Esophagus squamous epithelium (tissue), 5 donors: Measurements from ENCODE around the gene LDAH. TPM values are rescaled to one million over a fixed set of nuclear protein-coding genes. Genes with fewer than 3 reads are reported as not detected.

Experiments
- DNase-seq: peaks from one replicate; lab custom pipeline; 2025; lab: John Stamatoyannopoulos, UW
- H3K27ac ChIP-seq, 4 donors: fragments of 200-600 bp; sonication (generic); one replicate each; pipeline ENCODE4 v1.5.1; 2016 to 2019; ENCODE audit warnings: mild to moderate bottlenecking in 1 of 4
- H3K27me3 ChIP-seq, 4 donors: fragments of 200-600 bp; sonication (generic); 1 replicate in 3 of 4; 2 replicates in 1 of 4; pipeline versions ENCODE4 v1.5.1 to v1.6.0; 2017 to 2021; ENCODE audit warnings: antibody characterized with exemption in 1 of 4
- H3K36me3 ChIP-seq, 3 donors: fragments of 200-600 bp; sonication (generic); one replicate each; pipeline ENCODE4 v1.5.1; 2016 to 2019
- H3K4me1 ChIP-seq, 3 donors: fragments of 200-600 bp; sonication (generic); one replicate each; pipeline ENCODE4 v1.5.1; 2017 to 2019
- H3K4me3 ChIP-seq, 4 donors: fragments of 200-600 bp; sonication (generic); 1 replicate in 3 of 4; 2 replicates in 1 of 4; pipeline ENCODE4 v1.5.1; 2016 to 2019; ENCODE audit warnings: mild to moderate bottlenecking in 2 of 4, moderate library complexity in 1 of 4
- H3K9me3 ChIP-seq, 3 donors: fragments of 200-600 bp; sonication (generic); one replicate each; pipeline ENCODE4 v1.5.1; 2016 to 2019
- CTCF ChIP-seq, 6 experiments: fragments of 450-650 bp in 4 of 6; fragments of 200-600 bp in 2 of 6; sonication (generic) in 2 of 6; IDR thresholded peaks; one replicate each; pipeline ENCODE4 v1.5.1; 2016 to 2019; ENCODE audit warnings: antibody characterized with exemption in 6 of 6, mild to moderate bottlenecking in 4 of 6, moderate library complexity in 4 of 6
- POLR2A ChIP-seq, 4 donors: fragments of 450-650 bp; IDR thresholded peaks; one replicate each; pipeline ENCODE4 v1.6.1; 2017; ENCODE audit warnings: antibody characterized with exemption in 4 of 4, mild to moderate bottlenecking in 4 of 4, moderate library complexity in 3 of 4
- WGBS, 2 donors: methylation state at CpG; one replicate each; pipeline ENCODE4 v1.1.5; 2018; 5-methylcytosine and 5-hydroxymethylcytosine counted together
- intact Hi-C: fragments of 100-400 bp; cut with DNase I; formaldehyde crosslinking; loops from one replicate; pipeline ENCODE4 v1.15.0; 2022
- total RNA-seq, 4 donors: library from RNA; depleted of rRNA; stranded (reverse); fragments of >200 nt; gene quantifications; one replicate each; pipeline ENCODE4 v1.1.0, GENCODE V29; 2016
- donor health status: DM: yes; HTN: yes; CAD: no.

LDAH gene
- total RNA-seq, 4 donors from 2014 or later = 5.8 to 12.4 (median 8.5) TPM

- WGBS, 2 donors = 94 to 100% methylated on average over 1 of the region's 1 CpG
- no peaks in the 10 kb centered on the region for H3K27me3 ChIP-seq
- intact Hi-C loops = no loop called here
These were observed 65.4 kb downstream of the LDAH start for GRCh38 chr2:20757405-20758090.

GRCh38 chr2:20755132-20755800 lies 67.6 kb downstream of the LDAH start:
- intact Hi-C loops = no loop called here
- Histone ChIP-seq H3K4me1 (no peaks in the 10 kb centered on the region), H3K27ac (no peak overlapping the region), H3K27me3 (no peaks in the 10 kb centered on the region), H3K4me3 (no peak overlapping the region), H3K36me3 (peaks cover 0 to 21% (median 0%) of the 10 kb centered on the region in 3 donors), H3K9me3 (no peaks in the 10 kb centered on the region)
- no peak for DNase-seq
- no peak for TF ChIP-seq CTCF (IDR thresholded peaks at IDR 0.05)
- no peak for TF ChIP-seq POLR2A (IDR thresholded peaks at IDR 0.05)

More at GRCh38 chr2:20757405-20758090, 65.4 kb downstream of the LDAH start:
- Histone ChIP-seq H3K9me3 (no peaks in the 10 kb centered on the region), H3K36me3 (peaks cover 0 to 19% (median 0%) of the 10 kb centered on the region in 3 donors), H3K4me1 (no peaks in the 10 kb centered on the region), H3K27ac (no peak overlapping the region), H3K4me3 (no peak overlapping the region)
- TF ChIP-seq CTCF (IDR thresholded peaks at IDR 0.05) (no peak), POLR2A (IDR thresholded peaks at IDR 0.05) (no peak)
- DNase-seq = no peak

- no peak for TF ChIP-seq POLR2A (IDR thresholded peaks at IDR 0.05)
- TF ChIP-seq CTCF (IDR thresholded peaks at IDR 0.05) = no peak
- no peaks in the 10 kb centered on the region for H3K27me3 ChIP-seq
- WGBS, 2 donors = 90 to 99% methylated on average over 3 of the region's 3 CpGs
These were observed 70.6 kb downstream of the LDAH start for GRCh38 chr2:20752293-20752692.

GRCh38 chr2:20747317-20747716 lies 75.6 kb downstream of the LDAH start:
- Histone ChIP-seq H3K4me3 (no peak overlapping the region), H3K27ac (no peak overlapping the region), H3K36me3 (peaks cover 0 to 7% (median 0%) of the 10 kb centered on the region in 3 donors), H3K9me3 (no peaks in the 10 kb centered on the region), H3K4me1 (no peaks in the 10 kb centered on the region), H3K27me3 (no peaks in the 10 kb centered on the region)
- intact Hi-C loops = no loop called here
- 58 to 76% methylated on average over 1 of the region's 1 CpG for WGBS, 2 donors
- no peak for TF ChIP-seq CTCF (IDR thresholded peaks at IDR 0.05)
- TF ChIP-seq POLR2A (IDR thresholded peaks at IDR 0.05) = no peak
- DNase-seq = no peak

More at GRCh38 chr2:20752293-20752692, 70.6 kb downstream of the LDAH start:
- Histone ChIP-seq H3K27ac (no peak overlapping the region), H3K9me3 (no peaks in the 10 kb centered on the region), H3K4me1 (no peaks in the 10 kb centered on the region), H3K36me3 (peaks cover 0 to 13% (median 0%) of the 10 kb centered on the region in 3 donors), H3K4me3 (no peak overlapping the region)
- intact Hi-C loops = no loop called here
- no peak for DNase-seq

- TF ChIP-seq POLR2A (IDR thresholded peaks at IDR 0.05) (no peak), CTCF (IDR thresholded peaks at IDR 0.05) (no peak)
- DNase-seq = no peak
- H3K36me3 ChIP-seq = no peaks in the 10 kb centered on the region
- no peaks in the 10 kb centered on the region for H3K9me3 ChIP-seq
- H3K4me1 ChIP-seq = no peaks in the 10 kb centered on the region
- no peak overlapping the region for H3K27ac ChIP-seq
- WGBS, 2 donors = 42 to 70% methylated on average over 2 of the region's 2 CpGs
- no peaks in the 10 kb centered on the region for H3K27me3 ChIP-seq
- intact Hi-C loops = no loop called here
- no peak overlapping the region for H3K4me3 ChIP-seq
These were observed 76.9 kb downstream of the LDAH start for GRCh38 chr2:20745924-20746555.
